NB4 (cell line): Measurements from ENCODE around the gene ULK1.

Source experiments
- DNase-seq: peaks from one replicate; pipeline ENCODE4 v3.0.0; 2010; ENCODE audit warnings: low read depth
- H3K4me3 ChIP-seq: one replicate; pipeline ENCODE4 v1.5.1; 2011; ENCODE audit warnings: mild to moderate bottlenecking, low read depth, low read length, moderate library complexity
- CTCF ChIP-seq: IDR thresholded peaks from one replicate; pipeline ENCODE4 v1.5.1; 2012; ENCODE audit warnings: low read depth, low read length
- MAX ChIP-seq: IDR thresholded peaks from 2 replicates; pipeline ENCODE4 v1.6.1; 2011; ENCODE audit warnings: low read depth, low read length
- MYC ChIP-seq: IDR thresholded peaks from 2 replicates; pipeline ENCODE4 v1.6.1; 2011; ENCODE audit warnings: low read depth, low read length
- POLR2A ChIP-seq: IDR thresholded peaks from 2 replicates; pipeline ENCODE4 v1.6.1; 2011; ENCODE audit warnings: mild to moderate bottlenecking; ENCODE audit not compliant: insufficient read length; ENCODE audit errors: extremely low read depth

The ULK1 gene

GRCh38 chr12:131927110-131928079 lies 33.0 kb downstream of the ULK1 start:
- H3K4me3 ChIP-seq = no peak overlapping the region
- no peak for TF ChIP-seq CTCF
- no peak for TF ChIP-seq MYC
- no peak for TF ChIP-seq POLR2A
- no peak for TF ChIP-seq MAX
- no peak for DNase-seq

- TF ChIP-seq POLR2A = no peak
- TF ChIP-seq CTCF = no peak
- TF ChIP-seq MYC = no peak
- TF ChIP-seq MAX = no peak
- peak overlapping the region; percentile 57 for H3K4me3 ChIP-seq
- DNase-seq = no peak
Observed at GRCh38 chr12:131928080-131928710, 33.8 kb downstream of the ULK1 start.

- TF ChIP-seq MYC (peak; percentile 99), POLR2A (peak; percentile 60), CTCF (no peak), MAX (peak; percentile 99)
- H3K4me3 ChIP-seq = peak within 1 kb of the TSS; percentile 76
- DNase-seq = peak; percentile 98
Observed at GRCh38 chr12:131928711-131929580, 34.5 kb downstream of the ULK1 start, which contains the start of gene PUS1. TSS of gene PUS1 (plus strand) at chr12:131929276. CDS start at chr12:131929723, 447 bp downstream.

- TF ChIP-seq POLR2A (no peak), MAX (no peak), CTCF (no peak), MYC (no peak)
- DNase-seq = peak; percentile 72
Observed at GRCh38 chr12:131929581-131930456, 35.4 kb downstream of the ULK1 start.

GRCh38 chr12:131930510-131930909 lies 36.1 kb downstream of the ULK1 start:
- peak overlapping the region; percentile 76 for H3K4me3 ChIP-seq
- DNase-seq = no peak
- no peak for TF ChIP-seq MYC
- no peak for TF ChIP-seq POLR2A
- no peak for TF ChIP-seq CTCF
- TF ChIP-seq MAX = no peak

More at GRCh38 chr12:131929581-131930456, 35.4 kb downstream of the ULK1 start:
- peak overlapping the region; percentile 76 for H3K4me3 ChIP-seq
